ENCODE results near the gene IGSF21.

Gene IGSF21

DNA sequence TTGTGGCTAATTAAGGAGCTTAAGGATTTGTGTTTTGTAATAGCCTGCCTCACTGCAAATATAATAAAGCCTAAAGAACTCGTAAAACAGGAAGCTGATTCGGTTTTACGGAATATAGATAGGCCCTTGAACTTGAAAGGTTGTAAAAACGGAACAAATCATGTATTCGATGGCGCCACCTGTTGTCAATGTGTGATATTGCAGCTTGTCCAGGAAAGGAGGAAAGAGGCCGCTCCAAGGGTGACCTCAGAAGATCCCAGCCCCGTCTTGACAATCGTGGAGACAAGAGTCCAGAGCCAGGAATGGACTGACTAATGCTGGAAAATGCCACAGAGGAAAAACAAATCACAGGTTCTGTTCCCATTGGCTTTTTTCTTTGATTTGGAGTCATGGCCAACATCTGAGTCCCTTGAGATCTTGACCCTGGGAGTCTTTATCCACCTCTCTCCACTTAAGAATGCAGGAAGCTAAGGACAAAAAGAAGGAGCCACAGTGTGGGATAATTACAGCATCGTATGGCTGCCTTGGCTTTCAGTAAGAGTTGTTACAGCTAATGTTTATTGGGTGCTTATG is 7.0 kb upstream of the IGSF21 start:
- H2AFZ ChIP-seq (ENCODE audit: low read length): no peak overlapping the region

GRCh38 chr1:18101508-18101907 is 6.1 kb upstream of the IGSF21 start:
- no peak overlapping the region for H3K4me2 ChIP-seq (ENCODE audit: low read depth, low read length)
- no peaks in the 10 kb centered on the region for H3K4me1 ChIP-seq (ENCODE audit: low read length)
- H3K27me3 ChIP-seq (replicated peaks; ENCODE audit: insufficient read depth, low read length): peaks cover 75% of the 10 kb centered on the region
- H3F3A ChIP-seq (ENCODE audit: insufficient read depth, low read length): no peaks in the 10 kb centered on the region
- TF ChIP-seq EZH2 (optimal IDR thresholded peaks at IDR 0.05; ENCODE audit: low read depth, low read length) (no peak), CTCF (IDR thresholded peaks at IDR 0.05; ENCODE audit: low read length) (no peak), EZH2phosphoT487 (IDR thresholded peaks at IDR 0.05; ENCODE audit: low read length) (no peak)
- H3K36me3 ChIP-seq (replicated peaks; ENCODE audit: insufficient read depth, low read length): no peaks in the 10 kb centered on the region
- no peaks in the 10 kb centered on the region for H4K20me1 ChIP-seq (ENCODE audit: insufficient read depth, low read length)
- DNase-seq: no peak
- no peak overlapping the region for H3K27ac ChIP-seq (ENCODE audit: low read length)
- no peaks in the 10 kb centered on the region for H3K79me2 ChIP-seq (ENCODE audit: low read length)
- H3K9ac ChIP-seq (ENCODE audit: low read length): no peak overlapping the region
- no peaks in the 10 kb centered on the region for H3K9me2 ChIP-seq (replicated peaks; ENCODE audit: insufficient read depth, low read length)
- no peak overlapping the region for H2AFZ ChIP-seq (ENCODE audit: low read length)
- no peak overlapping the region for H3K4me3 ChIP-seq (ENCODE audit: low read length)
- no peaks in the 10 kb centered on the region for H3K9me3 ChIP-seq (replicated peaks; ENCODE audit: insufficient read depth, low read length)

More for the DNA sequence above, 7.0 kb upstream of the IGSF21 start:
- Histone ChIP-seq H3K79me2 (ENCODE audit: low read length) (no peaks in the 10 kb centered on the region), H3K9me3 (replicated peaks; ENCODE audit: insufficient read depth, low read length) (no peaks in the 10 kb centered on the region), H3K27ac (ENCODE audit: low read length) (no peak overlapping the region), H3K4me2 (ENCODE audit: low read depth, low read length) (no peak overlapping the region), H4K20me1 (ENCODE audit: insufficient read depth, low read length) (no peaks in the 10 kb centered on the region), H3K4me3 (ENCODE audit: low read length) (no peak overlapping the region), H3K9me2 (replicated peaks; ENCODE audit: insufficient read depth, low read length) (no peaks in the 10 kb centered on the region), H3K9ac (ENCODE audit: low read length) (no peak overlapping the region), H3K27me3 (replicated peaks; ENCODE audit: insufficient read depth, low read length) (peaks cover 76% of the 10 kb centered on the region), H3K4me1 (ENCODE audit: low read length) (no peaks in the 10 kb centered on the region), H3K36me3 (replicated peaks; ENCODE audit: insufficient read depth, low read length) (no peaks in the 10 kb centered on the region), H3F3A (ENCODE audit: insufficient read depth, low read length) (no peaks in the 10 kb centered on the region)
- DNase-seq: peak; percentile 18
- TF ChIP-seq CTCF (IDR thresholded peaks at IDR 0.05; ENCODE audit: low read length) (peak; percentile 76), EZH2phosphoT487 (IDR thresholded peaks at IDR 0.05; ENCODE audit: low read length) (no peak)

DNA sequence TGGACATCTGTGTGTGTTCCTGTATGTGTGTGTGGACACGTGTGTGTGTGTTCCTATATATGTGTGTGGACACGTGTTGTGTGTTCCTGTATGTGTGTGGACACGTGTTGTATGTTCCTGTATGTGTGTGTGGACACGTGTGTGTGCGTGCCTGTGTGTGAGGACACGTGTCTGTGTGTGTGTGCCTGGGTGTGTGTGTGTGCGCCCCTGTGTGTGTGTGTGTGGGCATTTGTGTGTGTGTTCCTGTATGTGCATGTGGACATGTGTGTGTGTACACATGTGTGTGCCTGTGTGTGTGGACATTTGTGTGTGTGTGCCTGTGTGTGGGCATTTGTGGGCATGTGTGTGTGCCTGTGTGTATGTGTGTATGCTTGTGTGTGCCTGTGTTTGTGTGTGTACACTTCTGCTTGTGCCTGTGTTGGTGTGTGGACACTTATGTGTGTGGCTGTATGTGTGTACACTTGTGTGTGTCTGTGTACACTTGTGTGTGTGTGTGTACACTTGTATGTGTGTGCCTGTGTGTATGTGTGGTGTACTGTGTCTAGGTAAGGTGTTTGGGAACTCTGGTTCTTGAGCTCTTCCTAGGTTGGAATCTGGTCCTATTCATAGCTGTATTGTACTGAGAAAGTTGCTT is 3.7 kb upstream of the IGSF21 start:
- no peak overlapping the region for H3K4me2 ChIP-seq (ENCODE audit: low read depth, low read length)
- no peaks in the 10 kb centered on the region for H3K4me1 ChIP-seq (ENCODE audit: low read length)
- H2AFZ ChIP-seq (ENCODE audit: low read length): no peak overlapping the region
- DNase-seq: no peak
- no peak overlapping the region for H3K27ac ChIP-seq (ENCODE audit: low read length)
- H3K9me3 ChIP-seq (replicated peaks; ENCODE audit: insufficient read depth, low read length): no peaks in the 10 kb centered on the region
- H3K27me3 ChIP-seq (replicated peaks; ENCODE audit: insufficient read depth, low read length): peaks cover 80% of the 10 kb centered on the region
- H3F3A ChIP-seq (ENCODE audit: insufficient read depth, low read length): no peaks in the 10 kb centered on the region
- H3K36me3 ChIP-seq (replicated peaks; ENCODE audit: insufficient read depth, low read length): no peaks in the 10 kb centered on the region
- H3K4me3 ChIP-seq (ENCODE audit: low read length): no peak overlapping the region
- no peaks in the 10 kb centered on the region for H3K9me2 ChIP-seq (replicated peaks; ENCODE audit: insufficient read depth, low read length)
- no peaks in the 10 kb centered on the region for H3K79me2 ChIP-seq (ENCODE audit: low read length)
- H4K20me1 ChIP-seq (ENCODE audit: insufficient read depth, low read length): no peaks in the 10 kb centered on the region
- no peak for TF ChIP-seq EZH2 (optimal IDR thresholded peaks at IDR 0.05; ENCODE audit: low read depth, low read length)
- no peak for TF ChIP-seq EZH2phosphoT487 (IDR thresholded peaks at IDR 0.05; ENCODE audit: low read length)
- TF ChIP-seq CTCF (IDR thresholded peaks at IDR 0.05; ENCODE audit: low read length): no peak
- no peak overlapping the region for H3K9ac ChIP-seq (ENCODE audit: low read length)
